Endometrium (tissue), 2 donors: ENCODE measurements around the gene KCNG4.

Source experiments
- FAIRE-seq: peaks from 2 replicates; lab custom pipeline; 2012; peaks lifted over from hg19 to GRCh38; lab: Jason Lieb, UNC
- donor health status: control.
- donor health status: control.

The KCNG4 gene, protein sequence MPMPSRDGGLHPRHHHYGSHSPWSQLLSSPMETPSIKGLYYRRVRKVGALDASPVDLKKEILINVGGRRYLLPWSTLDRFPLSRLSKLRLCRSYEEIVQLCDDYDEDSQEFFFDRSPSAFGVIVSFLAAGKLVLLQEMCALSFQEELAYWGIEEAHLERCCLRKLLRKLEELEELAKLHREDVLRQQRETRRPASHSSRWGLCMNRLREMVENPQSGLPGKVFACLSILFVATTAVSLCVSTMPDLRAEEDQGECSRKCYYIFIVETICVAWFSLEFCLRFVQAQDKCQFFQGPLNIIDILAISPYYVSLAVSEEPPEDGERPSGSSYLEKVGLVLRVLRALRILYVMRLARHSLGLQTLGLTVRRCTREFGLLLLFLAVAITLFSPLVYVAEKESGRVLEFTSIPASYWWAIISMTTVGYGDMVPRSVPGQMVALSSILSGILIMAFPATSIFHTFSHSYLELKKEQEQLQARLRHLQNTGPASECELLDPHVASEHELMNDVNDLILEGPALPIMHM

DNA sequence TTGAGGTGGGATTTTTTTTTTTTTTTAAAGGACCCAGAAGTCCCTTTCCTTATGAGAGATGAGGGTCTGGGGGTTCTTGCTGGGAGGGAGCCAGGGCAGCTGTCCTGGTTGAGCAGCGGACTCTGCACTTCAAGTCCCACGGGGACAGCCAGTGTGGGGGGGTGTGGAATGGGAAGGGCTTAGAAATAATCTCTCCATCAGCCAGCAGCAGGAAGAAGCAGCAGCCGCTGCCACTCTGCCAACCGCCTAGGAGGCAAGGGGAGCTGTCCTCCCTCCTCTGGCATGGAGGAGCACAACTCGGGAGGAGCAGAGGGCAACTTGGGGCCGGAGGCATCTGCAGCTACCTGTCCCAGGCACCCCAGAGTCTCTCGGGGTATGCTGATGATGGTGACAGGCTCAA lies at the start of gene KCNG4:
KCNG4 (minus strand) TSS at position 104 of the 400 bp plus-strand sequence. CDS start 2,527 bp downstream, outside the sequence.
- FAIRE-seq: no peak

DNA sequence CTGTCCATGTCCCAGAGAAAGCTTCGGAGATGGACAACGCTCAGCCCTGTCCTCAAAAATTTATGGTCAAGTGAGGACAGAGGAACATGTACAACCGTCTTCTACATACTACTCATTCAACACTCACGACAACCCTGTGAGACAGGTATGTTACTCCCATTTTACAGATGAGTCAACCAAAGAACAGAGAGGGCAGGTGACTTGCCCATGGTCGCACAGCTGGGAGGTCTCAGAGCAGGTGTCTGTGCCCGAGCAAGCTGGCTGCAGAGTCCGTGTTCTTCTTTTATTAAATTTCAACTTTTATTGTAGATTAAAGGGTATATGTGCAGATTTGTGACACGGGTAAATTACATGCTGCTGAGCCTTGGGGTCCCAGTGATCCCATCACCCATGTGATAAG lies 49.1 kb upstream of the KCNG4 start:
- no peak for FAIRE-seq

DNA sequence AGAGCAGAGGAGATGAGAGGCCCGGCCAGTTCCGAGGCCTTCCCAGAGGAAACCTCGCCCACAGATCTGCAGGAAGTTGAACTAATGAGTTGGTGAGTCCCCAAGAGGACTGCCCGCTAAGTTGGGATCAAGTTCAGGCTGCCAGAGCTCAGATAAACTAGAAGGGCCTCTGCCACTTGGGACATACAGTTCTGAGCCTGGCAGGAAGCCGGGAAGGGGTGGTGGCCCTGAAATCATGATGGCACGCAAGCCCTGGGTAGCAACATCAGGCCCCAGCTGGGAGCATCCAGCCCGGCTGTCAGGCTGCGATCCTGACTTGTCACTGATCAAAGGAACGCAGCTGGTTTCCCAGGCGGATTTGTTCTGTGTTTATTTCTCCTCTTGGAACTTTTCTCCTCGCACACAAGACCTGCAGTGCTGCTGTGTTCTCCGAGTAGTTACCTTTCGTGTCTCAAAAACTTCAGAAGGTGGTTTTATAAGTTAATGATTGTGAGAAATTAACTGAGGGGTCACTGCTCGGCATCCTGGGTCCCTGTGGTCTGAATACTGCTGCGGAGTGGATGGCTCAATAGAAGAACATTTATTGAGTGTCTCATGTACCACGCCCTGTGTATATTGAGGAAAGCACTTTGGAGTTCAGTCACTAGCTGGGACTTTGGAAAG lies 46.9 kb upstream of the KCNG4 start:
- no peak for FAIRE-seq

DNA sequence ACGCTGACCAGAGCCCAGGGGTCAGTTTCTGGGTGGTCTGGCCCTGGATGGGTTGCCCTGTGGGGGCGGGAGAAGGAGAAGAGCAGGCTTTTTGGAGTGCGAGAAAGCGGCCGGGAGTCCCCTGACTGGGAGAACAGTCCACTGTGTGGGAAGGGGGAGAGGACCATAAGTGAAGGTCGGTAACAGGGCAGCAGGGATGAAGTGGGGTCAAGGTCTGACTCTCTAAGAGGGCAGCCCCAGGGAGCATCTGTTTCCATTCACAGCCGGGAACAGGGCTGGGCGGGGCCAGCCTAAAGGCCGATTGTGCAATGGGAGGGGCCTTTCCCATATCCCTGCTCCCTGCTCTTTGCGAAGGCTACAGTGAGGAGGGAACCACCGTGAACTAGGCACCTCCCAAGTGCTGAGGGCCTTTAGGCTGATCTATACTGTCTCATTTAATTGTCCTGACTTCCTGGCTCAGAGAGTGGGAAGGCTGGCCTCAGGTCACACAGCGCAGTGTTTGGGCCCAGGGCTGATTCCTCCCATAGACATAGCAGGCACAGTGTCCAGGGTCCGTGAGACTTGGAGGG lies 44.4 kb upstream of the KCNG4 start:
- FAIRE-seq: no peak

DNA sequence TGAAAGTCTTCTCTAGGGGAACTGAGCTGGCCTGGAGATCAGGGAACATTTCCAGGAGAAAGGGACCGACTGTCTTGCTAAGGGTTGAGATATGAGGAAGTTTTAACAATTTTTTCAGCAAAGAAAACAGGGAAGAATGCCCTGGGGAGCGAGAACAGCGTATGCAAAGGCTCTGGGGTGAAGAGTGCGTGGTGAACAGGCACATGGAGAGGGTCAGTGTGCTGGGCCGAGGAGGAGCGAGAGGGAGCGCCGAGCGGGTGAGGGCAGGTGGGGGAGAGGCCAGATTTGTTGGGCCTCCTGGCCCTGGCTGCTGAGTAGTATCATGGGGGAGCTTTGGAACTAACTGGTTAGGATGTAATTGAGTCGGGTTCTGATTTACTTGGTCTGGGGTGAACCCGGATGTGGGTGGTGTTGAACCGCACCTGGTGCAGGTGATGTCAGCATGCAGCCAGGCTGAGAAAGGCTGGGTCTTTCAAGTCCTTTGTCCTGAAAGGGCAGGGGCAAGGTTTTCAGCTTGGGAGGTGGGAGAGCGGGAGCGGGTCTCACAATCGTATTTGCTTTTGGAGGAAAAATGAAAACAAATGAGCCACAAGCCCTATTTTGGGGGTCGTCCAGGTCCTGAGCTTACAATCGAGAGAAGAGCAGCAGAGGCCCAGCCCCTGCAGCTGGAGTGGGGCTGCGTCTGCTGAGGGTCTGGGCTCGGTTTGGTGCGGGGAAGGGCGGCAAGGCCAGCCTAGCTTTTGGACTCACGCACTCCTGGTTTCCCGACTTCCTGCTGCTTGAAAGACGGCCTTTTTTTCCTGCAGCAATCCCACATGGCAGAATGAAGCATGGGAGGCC lies 43.7 kb upstream of the KCNG4 start:
- FAIRE-seq: no peak

DNA sequence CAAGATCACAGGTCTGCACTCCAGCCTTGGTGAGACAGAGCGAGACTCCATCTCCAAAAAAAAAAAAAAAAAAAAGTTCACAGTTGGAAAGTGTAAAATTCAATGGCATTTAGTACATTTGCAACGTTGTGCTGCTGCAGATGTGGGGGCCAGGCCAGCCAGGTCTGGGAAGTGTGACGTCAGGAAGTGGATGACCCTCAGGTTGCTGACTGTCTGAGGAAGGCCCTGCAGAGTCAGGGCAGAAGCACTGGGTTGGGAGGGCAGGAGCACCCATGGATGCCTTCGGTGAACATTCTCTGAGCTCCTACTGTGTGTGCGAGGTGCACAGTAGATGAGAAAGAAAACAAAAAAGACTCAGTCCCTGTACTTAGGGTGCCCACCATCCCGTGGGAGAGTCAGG lies 42.7 kb upstream of the KCNG4 start:
- FAIRE-seq: no peak

DNA sequence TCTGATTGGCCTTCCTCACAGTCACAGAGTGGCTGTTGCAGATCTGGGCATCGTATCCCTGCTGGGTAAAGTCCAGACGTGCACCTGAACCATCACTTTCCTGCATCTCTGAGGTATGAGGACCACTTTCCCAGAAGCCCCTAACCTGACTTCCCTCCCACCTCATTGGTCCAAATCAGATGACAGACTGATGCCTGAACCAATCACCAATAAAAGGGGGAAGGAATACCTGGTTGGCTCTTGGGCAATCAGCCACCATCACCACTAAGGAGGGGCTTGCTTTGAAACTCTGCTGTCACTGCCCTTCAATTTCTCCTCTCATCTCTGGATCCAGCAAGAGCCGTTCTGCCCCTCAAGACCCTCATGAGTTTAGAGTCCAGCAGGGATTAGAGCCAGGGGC lies 41.3 kb upstream of the KCNG4 start:
- no peak for FAIRE-seq

DNA sequence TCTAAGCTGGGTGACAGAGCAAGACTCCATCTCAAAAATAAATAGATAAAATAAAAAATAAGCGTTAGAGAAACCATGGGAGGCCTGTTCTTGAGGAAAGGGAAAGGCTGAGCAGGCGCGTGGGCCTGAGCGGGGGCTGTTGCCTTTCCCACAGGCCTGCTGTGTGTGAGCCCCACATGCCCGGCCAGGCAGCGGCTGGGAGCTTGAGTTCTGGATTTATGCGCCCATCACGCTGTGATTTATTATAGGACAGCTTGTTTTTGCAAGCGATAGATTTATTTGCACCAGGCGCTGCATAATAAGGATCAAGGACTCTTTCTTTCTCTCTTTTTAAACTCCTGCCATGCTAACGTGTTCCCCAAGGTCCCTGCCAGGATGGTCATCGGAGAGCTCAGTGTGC lies 40.1 kb upstream of the KCNG4 start:
- FAIRE-seq: no peak

DNA sequence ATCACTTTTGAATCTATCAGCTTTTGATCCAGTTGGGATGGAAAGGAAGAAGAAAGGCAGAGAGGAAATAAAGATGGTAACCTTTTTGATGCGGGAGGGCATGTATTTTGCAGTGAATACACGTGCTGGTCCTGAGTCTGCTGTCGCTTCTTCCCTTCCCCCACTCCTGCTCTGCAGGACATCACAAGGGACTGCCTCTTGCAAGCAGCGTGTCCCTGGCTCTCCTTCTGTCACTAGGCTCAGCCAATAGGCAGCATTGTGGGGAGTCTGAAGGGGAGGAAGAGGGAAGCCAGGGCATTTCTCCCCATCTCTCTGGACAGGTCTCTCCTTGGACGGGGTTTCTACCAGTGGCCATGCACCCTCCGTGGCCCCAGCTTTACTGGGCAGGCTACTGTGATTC lies 39.2 kb upstream of the KCNG4 start:
- no peak for FAIRE-seq

DNA sequence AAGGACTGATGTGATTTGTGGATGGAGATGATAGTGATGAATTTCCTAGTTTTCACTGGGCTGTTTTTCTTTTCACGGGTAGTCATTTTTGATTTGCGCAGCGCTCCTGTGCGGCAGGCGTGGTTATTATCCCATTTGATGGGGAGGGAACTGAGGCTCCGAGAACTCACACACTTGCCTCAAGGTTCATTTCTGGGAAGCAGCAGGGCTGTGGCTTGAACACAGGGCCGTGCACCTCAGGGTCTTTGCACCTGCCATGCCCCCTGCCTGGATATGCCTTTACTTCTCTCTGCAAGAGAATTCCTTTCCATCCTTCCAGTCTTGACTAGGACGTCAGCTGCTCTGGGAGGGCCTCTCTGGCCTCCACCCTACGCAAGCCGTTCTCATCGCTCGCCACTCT lies 38.5 kb upstream of the KCNG4 start:
- FAIRE-seq: no peak

DNA sequence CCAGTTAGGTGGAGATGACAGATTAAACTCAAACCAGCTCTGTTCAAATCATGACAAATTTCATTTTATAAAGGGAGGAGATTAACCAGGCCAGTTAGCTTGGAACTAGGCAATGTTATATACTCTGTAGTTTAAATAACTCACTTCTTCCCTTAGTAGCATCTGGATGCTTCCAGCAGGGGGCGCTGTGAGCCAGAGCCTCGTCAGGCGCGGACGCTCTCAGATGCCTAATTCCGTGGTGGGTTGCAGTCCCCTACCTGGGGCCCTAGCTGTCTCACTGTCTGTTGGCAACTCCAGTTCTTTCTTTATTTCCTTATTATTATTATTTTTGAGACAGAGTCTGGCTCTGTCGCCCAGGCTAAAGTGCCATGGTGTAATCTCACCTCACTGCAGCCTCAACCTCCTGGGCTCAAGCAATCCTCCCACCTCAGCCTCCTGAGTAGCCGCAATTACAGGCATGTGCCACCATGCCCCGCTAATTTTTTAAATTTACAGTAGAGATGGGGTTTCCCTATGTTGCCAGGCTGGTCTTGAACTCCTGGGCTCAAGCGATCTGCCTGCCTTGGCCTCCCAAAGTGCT lies 37.5 kb upstream of the KCNG4 start:
- no peak for FAIRE-seq

DNA sequence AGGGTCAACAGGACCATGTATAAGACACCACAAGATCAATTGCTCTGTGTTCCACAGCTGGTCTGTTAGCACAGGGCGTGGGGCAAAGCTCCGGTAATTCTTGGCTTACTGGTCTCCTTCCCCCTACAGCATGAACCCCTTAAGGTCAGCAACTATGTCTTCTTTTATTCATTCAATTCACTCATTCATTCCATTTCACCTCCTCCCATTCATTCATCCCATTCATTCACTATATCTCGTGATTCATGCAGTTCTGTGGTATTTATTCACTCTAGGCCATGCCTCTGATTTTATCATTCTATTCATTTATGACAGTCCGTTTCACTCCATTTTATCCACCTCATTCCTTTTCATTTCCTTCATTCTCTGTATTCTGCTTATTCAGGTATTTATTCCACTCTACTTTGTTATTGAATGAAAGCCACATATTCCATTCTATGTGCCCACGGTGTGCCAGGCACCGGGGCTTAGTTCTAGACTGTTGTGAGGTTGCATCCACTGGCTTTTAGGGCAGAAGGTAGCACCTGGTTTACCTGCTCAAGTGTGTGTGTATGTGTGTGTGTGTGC lies 35.9 kb upstream of the KCNG4 start:
- no peak for FAIRE-seq

DNA sequence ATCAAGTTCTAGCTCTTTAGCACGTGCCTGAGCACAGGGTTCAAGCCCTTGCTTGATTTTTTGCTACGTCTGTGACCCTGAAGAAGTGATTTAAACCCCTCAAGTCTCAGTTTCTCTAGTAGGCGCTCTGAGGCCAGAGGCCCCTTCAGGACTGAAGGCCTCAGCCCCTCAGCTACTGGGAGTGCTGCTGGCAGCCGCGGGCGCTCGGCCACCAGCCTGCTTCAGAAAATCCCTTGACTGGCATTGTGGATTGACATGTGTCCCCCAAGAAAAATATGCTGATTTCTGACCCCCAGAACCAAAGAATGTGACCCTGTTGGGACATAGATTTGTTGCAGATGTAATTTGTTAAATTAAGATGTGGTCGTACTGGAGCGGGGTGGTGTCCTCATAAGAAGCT lies 34.7 kb upstream of the KCNG4 start:
- FAIRE-seq: no peak

DNA sequence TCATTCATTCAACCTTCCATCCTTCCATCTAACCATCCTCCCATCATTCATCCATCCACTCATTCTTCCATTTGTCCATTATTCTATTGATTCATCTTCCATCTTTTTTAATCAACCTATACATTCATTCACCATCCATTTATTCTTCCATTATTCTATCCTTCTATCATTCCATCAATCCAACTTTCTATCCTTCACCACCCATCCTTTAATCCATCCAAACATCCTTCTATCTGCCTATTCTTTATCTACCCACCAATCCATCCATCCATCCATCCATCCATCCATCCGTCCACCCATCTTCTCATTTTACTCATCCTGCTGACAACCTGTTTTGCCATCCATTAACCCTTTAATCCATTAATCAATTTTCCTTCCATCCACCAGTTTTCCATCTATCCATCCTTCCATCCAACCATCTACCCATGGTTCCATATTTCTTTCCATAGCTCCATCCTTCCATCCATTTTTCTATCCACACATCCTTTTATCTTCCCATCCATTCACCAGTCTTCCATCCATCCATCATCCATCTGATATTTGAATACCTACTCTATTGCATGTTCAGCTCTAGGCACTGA lies 33.0 kb upstream of the KCNG4 start:
- no peak for FAIRE-seq

DNA sequence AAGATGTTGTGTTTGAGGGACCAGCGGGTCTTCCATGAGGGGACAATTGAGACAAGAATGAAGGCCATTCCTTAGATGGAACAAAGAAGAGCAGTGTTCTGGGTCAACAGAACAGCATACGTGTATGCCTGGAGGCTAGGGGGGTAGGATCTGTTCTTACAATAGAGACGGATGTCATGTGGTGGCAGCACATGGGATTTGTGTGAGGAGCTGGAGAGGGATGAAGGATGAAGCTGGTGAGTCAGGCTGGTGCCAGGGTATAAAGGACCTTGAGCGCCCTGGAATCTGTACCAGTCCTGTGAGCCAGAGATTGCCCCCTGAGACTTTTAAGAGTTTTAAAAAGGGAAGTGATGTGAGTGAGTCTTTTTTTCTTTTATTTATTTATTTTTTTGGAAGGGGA lies 32.1 kb upstream of the KCNG4 start:
- FAIRE-seq: no peak

DNA sequence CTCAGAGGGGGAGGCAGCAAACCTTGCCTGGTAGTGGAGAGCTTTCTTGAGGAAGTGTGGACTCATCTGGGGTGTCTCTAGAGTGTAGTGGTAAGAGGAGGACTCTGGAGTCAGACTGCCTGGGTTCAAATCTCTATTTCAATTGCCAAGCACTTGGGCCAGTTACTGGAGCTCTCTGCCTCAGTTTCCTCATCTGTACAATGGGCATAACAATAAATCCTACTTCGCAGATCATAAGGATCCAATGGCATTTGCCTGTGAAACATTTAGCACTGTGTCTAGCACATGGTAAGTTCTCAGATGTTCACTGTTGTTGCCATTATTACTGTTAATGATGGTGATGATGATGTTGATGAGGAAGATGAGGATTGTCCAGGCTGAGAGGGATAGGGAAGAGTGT lies 31.2 kb upstream of the KCNG4 start:
- no peak for FAIRE-seq

DNA sequence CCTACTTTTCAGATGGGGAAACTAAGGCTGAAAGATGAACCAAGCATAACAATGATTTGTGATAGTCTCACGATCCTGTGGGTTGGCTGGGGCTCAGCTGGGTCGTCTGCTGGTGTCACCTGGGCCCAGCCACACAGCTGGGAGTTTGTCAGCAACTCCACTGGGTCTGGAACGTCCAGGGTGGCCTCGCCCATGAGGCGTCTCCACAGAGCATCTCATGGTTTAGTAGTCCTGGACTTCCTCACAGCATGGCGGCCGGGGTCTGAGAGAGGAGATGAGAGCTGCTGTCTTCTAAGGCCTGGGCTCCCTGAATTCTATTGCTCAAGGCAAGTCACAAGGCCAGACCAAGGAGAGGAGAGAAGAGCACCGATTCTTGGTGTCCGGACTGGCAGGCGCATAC lies 30.7 kb upstream of the KCNG4 start:
- FAIRE-seq: no peak

DNA sequence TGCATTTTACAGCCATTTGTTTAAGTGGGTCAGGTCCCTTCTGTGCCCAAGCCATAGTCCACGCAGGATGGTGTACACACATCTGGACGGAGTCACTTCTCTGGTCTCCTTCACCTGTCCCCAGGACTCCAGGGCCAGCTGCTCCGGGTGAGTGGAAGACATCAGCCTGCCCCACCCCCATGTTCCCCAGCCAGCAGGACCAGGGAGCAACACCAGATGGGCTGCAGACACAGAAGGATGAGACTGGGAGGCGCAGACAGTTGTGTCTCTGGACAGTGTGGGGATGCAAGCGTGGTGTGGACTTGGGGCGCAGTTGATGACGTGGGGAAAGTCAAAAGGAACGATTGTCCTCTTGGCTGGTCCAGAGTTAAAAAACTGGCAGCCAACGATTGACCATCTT lies 30.3 kb upstream of the KCNG4 start:
- FAIRE-seq: no peak

DNA sequence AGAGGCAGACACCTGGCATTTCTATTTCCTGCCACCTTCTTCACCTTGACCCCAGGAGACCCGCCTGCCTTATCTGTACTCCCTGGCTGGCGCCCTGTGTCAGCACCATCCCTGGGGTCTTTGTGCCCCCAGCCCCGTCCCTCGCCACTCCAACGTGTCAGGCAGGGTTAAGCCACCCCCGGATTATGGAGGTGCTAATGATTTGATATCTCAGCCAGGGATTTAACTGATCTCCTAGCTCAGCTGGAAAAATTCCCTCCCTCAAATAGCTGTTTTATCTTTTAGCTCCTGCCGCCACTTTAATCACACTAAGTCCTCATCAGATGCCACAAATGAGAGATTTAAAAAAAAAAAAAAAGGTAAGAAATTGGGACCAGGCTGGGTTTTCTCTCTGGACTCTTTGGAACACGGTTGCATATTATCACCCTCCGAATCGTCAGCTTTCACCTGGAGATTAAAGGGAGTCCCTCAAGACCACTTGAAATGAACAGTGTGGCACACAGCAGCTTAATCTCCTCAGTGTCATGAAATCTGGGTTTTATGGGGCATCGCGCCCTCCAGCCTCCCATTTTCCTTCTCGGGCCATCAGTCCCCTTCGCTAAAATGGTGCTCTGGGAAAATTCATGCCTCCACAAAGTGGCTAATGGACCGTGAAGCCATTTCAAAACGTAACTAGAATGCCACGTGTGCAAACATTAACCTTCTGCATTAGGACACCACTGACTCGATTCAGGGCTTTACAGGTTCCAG lies 28.7 kb upstream of the KCNG4 start:
- no peak for FAIRE-seq

DNA sequence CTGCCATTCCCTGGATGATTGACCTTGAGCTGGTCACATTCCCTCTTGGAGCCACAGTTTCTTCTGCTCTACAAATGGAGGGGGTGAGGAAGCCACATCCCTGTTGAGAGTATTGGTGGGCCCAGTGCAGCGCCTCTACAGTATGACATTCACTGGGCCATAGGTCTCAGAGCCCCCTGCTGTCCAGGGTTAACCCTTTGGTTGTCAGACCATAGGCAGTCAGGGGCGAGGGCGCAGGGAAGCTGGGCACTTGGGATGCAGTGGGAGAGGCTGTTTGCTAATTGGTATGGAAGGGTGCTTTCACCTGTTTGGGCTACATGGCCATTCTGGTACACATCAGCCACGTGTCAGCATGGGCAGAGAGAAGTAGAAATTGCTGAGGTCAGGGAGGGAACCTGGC lies 27.6 kb upstream of the KCNG4 start:
- no peak for FAIRE-seq

DNA sequence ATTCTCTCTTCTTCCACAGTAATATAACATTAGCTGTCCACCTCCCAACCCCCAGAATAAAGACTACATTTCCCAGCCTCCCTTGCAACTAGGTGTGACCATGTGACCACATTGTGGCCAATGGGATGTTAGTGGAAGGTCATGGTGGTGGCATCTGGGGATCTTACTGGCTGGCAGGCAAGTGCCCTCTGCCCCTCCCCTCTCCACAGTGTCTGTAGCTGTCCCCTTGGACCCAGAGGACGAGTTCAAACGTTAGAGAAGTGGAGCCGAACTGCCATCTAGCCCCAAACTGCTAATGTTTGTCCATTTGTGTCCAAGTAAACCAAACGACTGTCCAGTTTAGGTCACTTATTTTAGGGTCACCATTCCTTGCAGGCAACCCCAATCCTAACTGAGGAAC lies 26.6 kb upstream of the KCNG4 start:
- no peak for FAIRE-seq
